ENCODE measurements around the gene C1orf74.
"Not testable (repeated sequence)": the region's sequence is repeated elsewhere in the genome, so short reads cannot be mapped to it uniquely, and the experiment has no call there.

C1orf74 gene

DNA sequence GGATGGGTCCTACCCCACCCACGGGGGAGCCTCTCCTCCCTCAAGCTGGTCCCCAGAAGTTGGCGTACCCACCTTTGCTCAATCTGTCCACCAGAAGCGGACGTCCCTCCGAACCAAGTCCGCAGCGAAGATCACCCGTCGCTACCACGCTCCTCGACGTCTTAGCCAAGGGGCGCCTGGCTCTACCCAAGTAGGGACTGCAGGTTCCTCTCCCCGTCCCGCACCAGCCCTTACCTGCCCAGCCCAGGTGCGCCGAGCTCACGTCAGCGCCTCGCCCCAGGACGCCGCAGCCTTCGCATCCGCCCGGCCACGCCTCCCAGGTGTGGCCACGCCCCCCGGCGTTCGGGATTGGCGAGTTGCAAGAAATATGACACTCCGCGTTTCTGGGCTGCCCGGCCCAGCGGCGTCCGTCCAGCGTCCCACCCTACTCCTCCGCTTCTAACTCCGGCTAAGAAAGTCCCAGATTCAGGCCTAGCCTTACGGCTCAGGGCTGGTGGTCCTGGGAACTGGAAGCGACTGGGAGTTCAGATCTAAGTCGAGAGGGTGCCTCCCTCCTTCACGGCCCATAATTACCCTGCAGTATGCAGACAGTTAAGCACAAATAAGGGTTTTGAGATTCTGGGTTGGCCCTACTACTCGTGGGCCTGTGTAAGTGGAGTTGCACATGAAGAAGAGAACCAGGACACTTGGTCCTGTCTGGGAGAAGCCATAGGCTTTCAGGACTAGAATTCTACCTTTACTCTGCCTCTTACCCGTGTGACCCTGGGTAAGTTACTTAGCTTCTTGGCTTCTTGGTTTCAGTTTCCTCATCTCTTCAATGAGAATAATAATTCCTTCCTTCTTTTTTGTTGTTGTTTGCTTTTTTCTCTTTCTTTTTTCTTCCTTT lies 21.8 kb upstream of the C1orf74 start, which contains the start of gene IRF6:
Gene IRF6 (minus strand): TSS at position 268 of the 886 bp plus-strand sequence. CDS start 4,729 bp downstream, outside the sequence.
- DNase-seq (ENCODE audit: low read depth in 2 of 2): peak; percentile 58 to 61

DNA sequence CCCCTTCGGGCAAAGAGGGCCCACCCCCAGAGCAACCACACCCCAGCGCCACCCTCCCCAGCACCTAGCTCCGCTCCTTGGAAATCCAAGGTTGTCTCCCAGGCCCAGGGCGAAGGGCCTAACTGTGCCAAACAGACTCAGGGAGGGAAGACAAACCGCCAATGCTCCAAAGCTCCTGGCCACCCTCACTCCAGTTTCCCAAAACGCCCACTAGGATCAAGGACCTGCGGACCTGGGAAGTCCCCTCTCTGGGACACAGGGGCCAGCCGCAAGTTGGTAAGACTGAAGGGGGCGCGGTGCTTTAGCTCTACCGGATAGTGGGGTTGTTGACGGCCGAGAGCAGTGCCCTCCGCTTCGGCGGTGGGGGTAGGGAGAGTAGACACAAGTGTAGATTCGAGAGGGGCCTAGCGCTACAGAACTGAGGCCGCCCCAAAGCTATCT lies 21.0 kb upstream of the C1orf74 start:
- DNase-seq (ENCODE audit: low read depth in 2 of 2): no peak

DNA sequence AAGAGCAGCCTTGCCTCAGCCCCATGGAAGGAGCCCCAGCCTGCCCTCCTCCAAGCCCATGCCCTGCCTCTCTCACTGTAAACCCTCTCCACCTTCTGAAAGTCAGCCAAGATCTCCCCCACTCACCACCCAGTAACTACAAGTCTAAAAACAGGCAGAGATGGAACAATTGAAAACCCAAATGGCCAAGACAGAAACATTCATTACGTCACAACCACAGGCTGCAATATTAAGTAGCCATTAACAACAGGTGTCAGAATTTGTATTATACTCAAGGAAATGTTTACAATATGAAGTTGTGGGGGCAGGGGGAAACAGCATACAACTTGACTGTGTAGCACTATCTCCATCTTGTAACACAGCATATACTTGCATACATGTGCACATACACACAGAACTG lies 19.2 kb upstream of the C1orf74 start:
- DNase-seq (ENCODE audit: low read depth in 2 of 2): no peak

DNA sequence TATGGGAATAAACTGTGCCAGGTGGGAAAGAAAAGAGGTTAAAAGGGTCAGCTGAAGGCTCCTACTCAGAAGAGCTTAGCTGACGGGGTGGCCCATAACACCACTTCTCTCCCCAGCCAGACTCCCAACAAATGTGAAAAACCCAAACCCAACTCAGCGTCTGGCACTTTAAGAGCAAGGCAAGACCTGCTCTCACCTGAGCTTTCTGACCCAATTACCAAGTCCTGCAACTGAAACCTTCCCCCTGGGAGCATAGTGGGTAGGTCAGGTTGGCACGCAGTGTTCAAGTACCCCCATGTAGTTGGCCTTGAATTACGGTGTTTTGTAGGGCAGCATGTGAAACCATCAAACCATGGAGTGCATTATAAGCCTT lies 18.4 kb upstream of the C1orf74 start:
- no peak for DNase-seq (ENCODE audit: low read depth in 2 of 2)

DNA sequence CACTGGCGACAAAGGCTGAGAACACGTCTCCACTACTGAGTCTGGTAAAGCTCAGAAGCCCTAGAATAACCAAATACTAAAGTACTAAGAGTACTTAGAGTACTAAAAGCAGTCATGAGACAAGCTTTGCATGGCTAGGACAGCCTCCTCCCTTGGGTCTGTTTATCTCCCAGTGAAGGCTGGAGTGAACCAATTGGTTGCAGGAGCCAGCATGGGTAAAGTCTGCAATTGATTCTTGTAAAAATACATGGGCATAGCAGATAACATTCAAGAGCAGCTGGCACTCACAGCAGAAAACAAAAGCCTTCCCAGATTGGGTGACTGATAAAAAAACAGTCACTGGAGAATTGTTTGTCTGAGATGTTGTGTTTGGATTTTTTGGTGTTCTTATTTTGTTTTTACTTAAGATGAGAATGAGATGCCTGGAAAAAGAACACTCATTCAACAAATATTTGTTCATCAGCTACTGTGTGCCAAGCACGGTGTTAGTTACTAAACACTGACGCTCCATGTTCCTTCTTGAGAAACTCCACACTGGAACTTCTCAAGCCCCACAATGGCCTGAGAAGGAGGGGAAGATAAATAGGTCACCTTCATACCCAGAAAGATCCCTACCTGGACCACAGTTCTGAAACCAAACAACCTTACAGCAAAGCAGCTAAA lies 17.9 kb upstream of the C1orf74 start:
- DNase-seq (ENCODE audit: low read depth in 2 of 2): no peak

DNA sequence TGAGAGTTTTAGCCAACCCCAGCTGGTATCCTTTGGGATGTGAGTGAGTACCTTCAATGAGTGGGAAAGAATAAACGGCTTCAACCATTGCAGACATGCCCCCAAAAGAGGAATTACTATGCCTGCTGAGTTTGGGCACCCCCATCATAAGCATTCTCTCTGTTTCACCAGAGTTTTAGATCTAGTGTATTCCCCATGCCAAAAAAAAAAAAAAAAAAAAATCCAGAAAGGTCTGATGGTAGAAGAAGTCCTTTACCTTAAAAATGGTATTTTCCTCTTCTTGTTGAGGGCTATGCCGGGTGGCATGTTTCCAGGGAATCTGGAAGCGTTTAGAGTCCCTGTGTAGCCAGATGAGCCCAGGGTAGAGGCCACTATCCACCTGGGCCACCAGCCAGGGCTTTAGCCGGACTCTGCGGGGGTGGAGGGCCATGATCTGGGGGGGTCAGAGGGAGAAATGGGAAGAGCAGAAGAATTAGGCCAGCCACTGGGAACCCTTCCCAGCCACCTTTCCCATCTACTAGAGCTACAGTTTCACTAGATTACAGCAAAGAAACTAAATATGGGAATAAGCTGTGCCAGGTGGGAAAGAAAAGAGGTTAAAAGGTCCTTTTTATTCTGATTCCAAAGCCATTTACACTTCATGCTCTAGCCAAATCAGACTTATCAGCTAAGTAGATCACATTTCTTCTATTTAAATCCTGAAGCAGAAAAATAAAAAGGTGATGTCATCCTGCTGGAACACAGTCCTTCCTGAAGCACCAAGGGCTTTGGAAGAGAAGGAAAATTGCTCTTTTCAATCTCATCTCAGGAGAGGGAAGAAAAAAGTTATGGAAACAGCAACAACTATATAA lies 16.9 kb upstream of the C1orf74 start:
- no peak for DNase-seq (ENCODE audit: low read depth in 2 of 2)

DNA sequence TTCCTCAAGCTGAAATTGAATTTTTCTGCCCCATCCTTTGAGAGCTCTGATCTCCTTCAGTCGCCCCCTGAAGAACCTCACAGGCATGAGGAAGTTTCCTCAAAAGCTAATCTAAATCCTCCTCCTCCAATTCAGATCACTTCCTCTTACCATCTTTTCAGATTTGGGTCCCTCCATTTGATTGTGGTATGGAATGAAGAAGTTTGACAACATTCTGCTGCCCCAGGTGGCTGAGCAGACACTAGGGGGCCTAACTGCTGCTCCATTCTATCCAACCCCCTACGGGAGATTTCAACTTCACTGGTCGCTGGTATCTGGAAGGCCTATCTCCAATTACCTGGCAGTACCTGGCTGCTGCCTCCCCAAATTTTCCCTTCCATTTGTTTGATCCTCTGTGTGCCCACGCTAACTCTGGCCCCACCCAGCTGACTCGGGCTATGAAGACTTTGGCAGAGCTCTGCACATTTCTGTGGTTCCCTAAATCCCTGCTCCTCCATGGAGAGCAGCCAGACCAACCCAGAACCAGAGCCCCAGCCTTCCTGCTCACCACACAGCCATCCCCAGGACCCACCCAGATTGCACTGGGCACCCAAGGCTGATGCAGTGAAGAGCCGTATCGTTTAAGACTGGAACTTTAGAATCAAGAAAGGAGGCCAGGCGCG lies 13.8 kb upstream of the C1orf74 start:
- DNase-seq (ENCODE audit: low read depth in 2 of 2): no peak

DNA sequence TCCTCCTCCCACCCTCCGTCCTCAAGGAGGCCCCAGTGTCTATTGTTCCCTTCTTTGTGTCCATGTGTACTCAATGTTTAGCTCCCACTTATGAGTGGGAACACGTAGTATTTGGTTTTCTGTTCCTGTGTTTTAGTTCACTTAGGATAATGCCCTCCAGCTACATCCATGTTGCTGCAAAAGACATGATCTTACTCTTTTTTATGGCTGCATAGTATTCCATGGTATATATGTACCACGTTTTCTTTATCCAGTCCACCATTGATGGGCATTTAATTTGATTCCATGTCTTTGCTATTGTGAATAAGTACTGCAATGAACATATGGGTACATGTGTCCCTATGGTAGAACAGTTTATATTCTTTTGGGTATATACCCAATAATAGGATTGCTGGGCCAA lies 9.4 kb upstream of the C1orf74 start:
- not testable (repeated sequence) for DNase-seq (ENCODE audit: low read depth in 2 of 2)

DNA sequence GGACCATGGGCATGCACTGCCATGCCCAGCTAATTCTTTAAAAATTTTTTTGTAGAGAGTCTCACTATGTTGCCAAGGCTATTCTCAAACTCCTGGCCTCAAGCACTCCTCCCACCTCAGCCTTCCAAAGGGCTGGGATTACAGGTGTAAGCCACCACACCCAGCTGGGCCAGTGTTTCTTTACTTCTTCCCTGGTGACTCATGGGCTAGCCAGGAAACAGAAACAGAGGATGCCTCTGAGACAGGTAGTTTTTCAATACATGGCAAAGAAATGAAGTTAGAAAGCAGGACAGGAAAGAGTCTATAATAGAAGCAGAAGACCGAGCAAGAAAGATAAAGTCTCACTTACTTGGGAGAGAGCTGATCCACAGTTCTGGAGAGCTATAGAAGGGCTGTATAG lies 7.6 kb upstream of the C1orf74 start:
- DNase-seq (ENCODE audit: low read depth in 2 of 2): no peak

DNA sequence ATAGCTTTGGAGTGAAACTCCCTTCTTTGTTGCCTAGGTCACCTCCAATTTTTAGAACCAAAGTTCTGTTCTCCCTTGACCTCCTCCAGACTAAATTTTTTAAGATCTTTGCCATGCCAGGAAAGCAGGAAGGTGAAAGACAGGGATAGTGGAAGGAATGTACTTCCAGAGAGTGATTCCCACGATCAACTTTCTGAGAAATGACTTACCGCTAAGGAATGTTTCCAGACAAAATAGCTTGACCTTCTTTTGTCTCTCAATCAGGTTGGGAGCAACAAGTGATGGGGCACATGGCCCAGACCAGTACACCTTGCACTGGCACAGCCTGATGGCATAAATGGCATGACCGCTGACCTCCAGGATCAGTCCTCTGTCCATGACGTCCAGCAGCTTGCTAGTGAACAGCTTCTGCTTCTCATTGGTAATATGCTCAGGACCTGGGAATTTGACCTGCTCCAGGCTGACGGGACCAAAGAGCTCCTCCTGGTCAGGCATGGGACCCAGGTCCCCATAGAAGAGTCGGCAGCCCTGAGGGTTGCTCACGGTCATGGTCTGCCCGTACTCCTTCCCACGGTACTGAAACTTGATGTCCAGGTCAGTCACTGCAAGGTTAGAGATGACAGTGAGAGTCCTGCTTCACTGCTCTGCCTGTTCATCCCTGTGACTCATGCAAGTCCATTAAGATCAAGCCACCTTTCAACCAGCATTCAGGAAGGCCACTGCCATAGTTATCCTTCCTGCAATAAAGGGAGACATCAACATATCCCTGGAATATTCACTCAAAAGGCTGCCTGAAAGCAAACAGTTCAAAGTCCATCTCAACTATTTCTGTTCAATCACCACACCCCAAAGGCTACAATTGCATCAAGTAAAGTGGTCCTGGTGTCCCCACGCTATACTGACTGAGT lies 6.2 kb upstream of the C1orf74 start:
- no peak for DNase-seq (ENCODE audit: low read depth in 2 of 2)

DNA sequence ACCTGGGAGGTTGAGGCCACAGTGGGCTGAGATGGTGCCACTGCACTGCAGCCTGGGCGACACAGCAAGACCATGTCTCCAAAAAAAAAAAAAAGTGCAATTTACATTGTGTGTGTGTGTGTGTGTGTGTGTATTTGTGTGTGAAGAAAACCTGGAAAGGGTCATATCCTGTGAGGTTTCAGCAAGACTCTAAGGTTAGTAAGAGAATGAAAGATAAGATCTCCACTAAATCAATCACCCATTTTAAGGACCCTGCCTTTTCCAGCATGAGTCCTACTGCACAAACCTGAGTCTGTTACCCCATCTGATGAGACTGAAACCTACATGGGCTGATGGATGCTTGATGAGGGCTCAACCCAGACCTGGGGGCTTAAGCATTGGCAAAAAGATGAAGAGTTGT lies 4.9 kb upstream of the C1orf74 start:
- DNase-seq (ENCODE audit: low read depth in 2 of 2): no peak

DNA sequence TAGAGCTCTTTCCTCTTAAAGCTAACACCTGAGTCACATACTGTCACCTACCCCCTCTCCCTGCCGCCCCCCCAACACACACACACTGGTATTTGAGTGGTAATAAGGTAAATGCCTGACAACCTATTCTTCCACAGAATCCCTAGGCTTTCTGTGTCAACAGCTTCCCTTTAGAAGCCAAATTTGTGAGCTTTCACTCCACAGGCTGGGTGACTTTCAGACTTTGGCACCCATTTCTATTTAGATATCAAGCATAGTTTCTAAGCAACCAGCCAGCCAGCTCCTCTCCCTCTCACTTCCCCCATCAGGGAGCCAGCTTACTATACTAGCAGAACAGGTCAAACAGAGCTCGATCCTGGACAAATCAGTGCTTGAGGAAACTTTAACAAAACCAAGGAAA lies 3.2 kb upstream of the C1orf74 start:
- no peak for DNase-seq (ENCODE audit: low read depth in 2 of 2)

DNA sequence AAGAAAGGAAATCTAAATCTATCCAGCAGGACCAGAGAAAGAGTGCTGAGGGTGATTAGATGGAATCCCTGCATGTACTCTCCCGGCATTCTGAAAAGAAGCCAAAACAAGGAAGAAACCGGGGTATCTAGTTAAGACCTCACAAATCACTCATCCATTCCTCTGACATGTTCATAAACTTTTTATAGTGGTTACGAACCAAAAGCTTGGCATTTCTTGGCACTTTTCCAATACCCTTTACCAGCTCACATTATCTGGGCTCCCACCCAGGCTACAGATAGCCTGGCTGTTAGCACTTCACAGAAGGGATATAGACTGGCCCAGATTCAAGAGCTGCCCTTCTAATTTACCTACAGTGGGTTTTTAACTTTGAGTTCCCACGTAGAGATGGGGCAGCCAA lies 1.8 kb upstream of the C1orf74 start:
- no peak for DNase-seq (ENCODE audit: low read depth in 2 of 2)

DNA sequence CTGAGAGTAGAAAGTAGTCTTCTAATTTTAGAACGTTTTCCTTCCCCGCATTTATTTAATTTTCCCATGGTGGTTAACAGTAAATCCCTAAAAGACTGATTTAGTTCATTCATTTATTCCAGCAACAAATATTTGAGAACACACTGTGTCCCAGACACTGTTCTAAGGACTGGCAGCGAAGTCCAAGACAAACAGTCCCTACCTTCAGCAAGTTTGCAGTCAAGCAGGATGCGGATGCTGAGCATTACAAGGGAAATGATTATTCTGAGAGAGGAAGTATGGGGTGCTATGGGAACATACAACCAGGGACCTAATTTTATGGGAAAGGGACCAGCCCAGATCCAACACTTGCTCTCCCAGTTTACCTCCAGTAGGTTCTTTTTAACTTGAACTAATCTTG lies 1.2 kb upstream of the C1orf74 start:
- no peak for DNase-seq (ENCODE audit: low read depth in 2 of 2)

DNA sequence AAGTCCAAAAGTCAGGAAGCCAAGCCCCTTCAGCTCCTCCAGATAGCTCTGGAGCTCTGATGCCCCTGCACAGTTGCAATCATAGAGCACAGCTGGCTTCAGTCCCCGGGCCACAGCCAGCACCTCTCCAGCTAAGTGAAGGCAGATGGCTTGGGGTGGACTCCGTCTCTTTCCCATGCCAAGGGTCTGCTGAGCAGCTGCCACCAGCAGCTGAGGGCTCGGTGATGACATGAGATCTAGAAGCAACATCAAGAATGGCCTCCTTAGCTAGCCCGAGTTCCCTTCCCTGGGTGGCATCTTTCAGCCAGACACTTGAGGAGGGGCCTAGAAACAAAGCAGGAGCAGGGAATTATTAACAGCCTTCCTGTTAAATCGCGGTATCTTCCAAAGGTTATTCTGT lies 973 bp downstream of the C1orf74 start:
- no peak for DNase-seq (ENCODE audit: low read depth in 2 of 2)

DNA sequence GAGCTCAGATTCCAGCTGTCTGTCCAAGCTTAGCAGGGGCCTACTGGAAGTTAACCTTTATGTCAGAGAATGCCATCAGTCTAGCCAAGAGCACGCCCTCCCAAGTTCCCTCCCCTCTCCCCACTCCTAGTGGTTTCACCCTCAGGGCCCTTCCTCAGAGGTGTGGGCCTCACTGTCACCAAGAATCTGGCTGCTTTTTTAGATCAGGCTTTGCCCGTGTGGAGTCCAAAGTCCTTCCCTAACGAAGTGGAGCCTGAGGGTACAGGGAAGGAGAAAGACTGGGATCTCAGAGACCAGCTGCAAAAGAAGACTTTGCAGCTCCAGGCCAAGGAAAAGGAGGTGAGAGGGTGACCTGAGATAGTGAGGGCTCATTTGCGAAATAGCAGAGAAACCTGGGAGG lies 4.1 kb downstream of the C1orf74 start:
- DNase-seq (ENCODE audit: low read depth in 2 of 2): no peak

DNA sequence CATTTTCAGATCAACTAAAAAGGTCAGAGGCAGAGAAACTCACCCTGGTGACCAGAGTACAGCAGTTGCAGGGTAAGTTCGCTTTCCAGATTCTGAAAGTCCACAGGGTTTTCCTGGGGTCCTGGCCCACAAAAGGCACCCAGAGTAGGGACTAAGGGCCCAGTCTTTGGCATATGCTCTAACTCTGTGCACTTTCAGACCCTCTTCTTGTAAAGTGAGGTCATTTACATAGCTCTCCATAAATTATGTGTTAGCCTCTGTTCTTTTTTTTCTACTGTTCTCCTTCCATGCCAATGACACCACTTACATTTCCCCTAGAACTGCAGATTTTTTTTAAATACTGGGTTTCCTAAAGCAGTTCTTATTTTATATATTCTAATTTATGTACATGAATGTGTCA lies 6.3 kb downstream of the C1orf74 start:
- DNase-seq (ENCODE audit: low read depth in 2 of 2): no peak

DNA sequence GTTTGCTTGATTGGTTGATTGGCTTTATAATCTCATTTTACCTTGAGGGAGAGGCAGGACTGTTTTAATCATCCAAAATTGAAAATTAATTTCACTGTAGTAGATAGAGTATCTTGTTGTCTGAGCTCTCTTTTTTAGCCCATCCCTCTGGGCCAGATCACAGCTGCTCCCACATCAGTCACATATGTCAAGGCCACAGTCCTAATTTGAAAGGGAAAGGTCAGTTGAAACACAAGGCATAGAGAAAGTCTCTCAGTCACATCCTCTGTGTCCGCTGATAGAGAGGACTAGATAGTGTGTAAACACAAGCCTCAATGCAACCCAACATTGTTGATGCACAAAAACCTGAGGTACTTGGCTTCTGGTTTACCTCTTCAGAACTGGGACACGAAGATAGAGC lies 6.8 kb downstream of the C1orf74 start:
- DNase-seq (ENCODE audit: low read depth in 2 of 2): no peak

DNA sequence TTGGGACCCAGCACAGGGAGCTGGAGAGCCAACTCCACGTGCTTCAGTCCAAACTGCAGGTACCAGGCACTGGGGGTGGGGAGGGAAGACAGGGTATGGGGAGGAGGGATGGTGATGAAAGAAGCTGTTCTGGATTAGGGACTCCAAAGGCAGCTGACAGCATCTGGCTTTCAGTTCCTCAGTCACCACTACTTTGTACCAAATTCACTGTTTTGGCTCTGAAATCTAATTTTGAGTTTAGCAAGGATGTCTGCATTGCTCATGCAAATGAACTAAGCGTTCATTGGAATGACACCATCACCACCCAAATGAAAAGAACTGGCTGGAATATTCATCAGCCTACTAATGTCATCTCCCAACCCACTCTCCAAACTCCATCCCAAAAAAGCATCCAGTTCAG lies 8.7 kb downstream of the C1orf74 start:
- DNase-seq (ENCODE audit: low read depth in 2 of 2): no peak

DNA sequence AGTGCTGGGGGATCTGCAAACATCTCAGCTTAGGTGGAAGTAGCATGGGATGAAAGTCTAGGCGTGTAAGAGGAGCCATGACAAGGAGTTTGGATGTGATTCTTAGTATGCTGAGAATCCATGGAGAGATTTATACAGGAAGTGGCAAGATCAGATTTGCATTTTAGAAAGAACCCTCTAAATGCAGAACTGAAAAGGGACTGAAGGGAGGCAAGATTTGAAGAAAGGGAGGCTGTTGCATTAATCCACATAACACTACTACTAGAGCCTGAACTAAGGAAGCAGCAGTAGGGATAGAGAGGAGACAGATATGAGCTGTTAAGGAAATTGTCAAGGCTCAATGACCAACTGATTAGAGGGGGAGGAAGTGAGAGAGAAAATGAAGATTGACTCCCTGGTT lies 9.8 kb downstream of the C1orf74 start:
- DNase-seq (ENCODE audit: low read depth in 2 of 2): no peak

DNA sequence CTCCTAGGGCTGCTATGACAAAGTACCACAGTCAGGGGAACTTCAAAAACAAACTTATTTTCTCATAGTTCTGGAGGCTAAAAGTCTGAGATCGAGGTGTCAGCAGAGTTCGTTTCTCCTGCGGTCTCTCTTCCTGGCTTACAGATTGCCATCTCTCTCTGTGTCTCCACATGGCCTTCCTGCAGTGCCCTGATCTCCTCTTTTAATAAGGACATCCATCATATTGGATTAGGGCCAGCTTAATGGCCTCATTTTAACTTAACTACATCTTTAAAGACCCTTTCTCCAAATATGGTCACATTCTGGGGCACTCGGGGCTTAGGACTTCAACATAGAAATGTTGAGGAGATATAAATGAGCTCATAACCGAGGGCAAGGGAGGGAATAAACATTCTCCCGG lies 12.2 kb downstream of the C1orf74 start:
- DNase-seq (ENCODE audit: low read depth in 2 of 2): no peak

All from stimulated activated CD4-positive, alpha-beta T cell treated with anti-CD3 and anti-CD28 coated beads, Interleukin-1b, Interleukin-23, amount 100 ng/mL, for 4 hours (primary cell).